ENCODE measurements around the gene SMC1B.

The SMC1B gene

GRCh38 chr22:45320357-45320976 is 92.9 kb downstream of the SMC1B start:
- DNase-seq (ENCODE audit: low read depth) = no peak

GRCh38 chr22:45319324-45319685 is 94.1 kb downstream of the SMC1B start:
- DNase-seq (ENCODE audit: low read depth) = no peak

- no peak for DNase-seq (ENCODE audit: low read depth)
Measured at GRCh38 chr22:45318558-45319323, 94.7 kb downstream of the SMC1B start.

GRCh38 chr22:45318168-45318557 is 95.2 kb downstream of the SMC1B start:
- DNase-seq (ENCODE audit: low read depth) = peak; percentile 75

- DNase-seq (ENCODE audit: low read depth) = no peak
Measured at GRCh38 chr22:45317551-45318167, 95.7 kb downstream of the SMC1B start.

- DNase-seq (ENCODE audit: low read depth) = no peak
Measured at GRCh38 chr22:45316796-45317526, 96.4 kb downstream of the SMC1B start.

GRCh38 chr22:45314786-45315185 is 98.6 kb downstream of the SMC1B start:
- DNase-seq (ENCODE audit: low read depth) = no peak

- no peak for DNase-seq (ENCODE audit: low read depth)
Measured at GRCh38 chr22:45314054-45314721, 99.2 kb downstream of the SMC1B start.

- DNase-seq (ENCODE audit: low read depth) = no peak
Measured at GRCh38 chr22:45312856-45313255, 100.5 kb downstream of the SMC1B start.

GRCh38 chr22:45312415-45312814 is 101.0 kb downstream of the SMC1B start:
- DNase-seq (ENCODE audit: low read depth) = no peak

GRCh38 chr22:45310977-45311531 is 102.3 kb downstream of the SMC1B start:
- no peak for DNase-seq (ENCODE audit: low read depth)

- no peak for DNase-seq (ENCODE audit: low read depth)
Measured at GRCh38 chr22:45310331-45310976, 102.9 kb downstream of the SMC1B start.

GRCh38 chr22:45309422-45310227 is 103.8 kb downstream of the SMC1B start, which contains the start of gene FAM118A:
Gene FAM118A, plus strand, starts transcription at chr22:45309934. Its CDS starts 12,446 bp downstream, at chr22:45322380.
- DNase-seq (ENCODE audit: low read depth) = peak; percentile 90

- DNase-seq (ENCODE audit: low read depth) = no peak
Measured at GRCh38 chr22:45308957-45309421, 104.4 kb downstream of the SMC1B start.

GRCh38 chr22:45308391-45308956 is 104.9 kb downstream of the SMC1B start:
- DNase-seq (ENCODE audit: low read depth) = no peak

GRCh38 chr22:45306139-45306538 is 107.3 kb downstream of the SMC1B start:
- no peak for DNase-seq (ENCODE audit: low read depth)

- DNase-seq (ENCODE audit: low read depth) = no peak
Measured at GRCh38 chr22:45305456-45306075, 107.8 kb downstream of the SMC1B start.

- no peak for DNase-seq (ENCODE audit: low read depth)
Measured at GRCh38 chr22:45304971-45305370, 108.4 kb downstream of the SMC1B start.

GRCh38 chr22:45303181-45303580 is 110.2 kb downstream of the SMC1B start:
- DNase-seq (ENCODE audit: low read depth) = no peak

Measured in stimulated activated CD8-positive, alpha-beta memory T cell treated with anti-CD3 and anti-CD28 coated beads, Interleukin-15, amount 100 ng/mL, for 1 hour (primary cell).